OCI-LY1 (cell line): ENCODE data around the gene RAD51B.
"Not testable (repeated sequence)": the region's sequence is repeated elsewhere in the genome, so short reads cannot be mapped to it uniquely, and the experiment has no call there.

Source experiments
- H2AFZ ChIP-seq: fragments of 200-600 bp; sonication (generic), shearing (Covaris generic); 2 replicates; pipeline ENCODE4 v1.6.0; 2014; ENCODE audit warnings: antibody characterized with exemption, mild to moderate bottlenecking, low read length
- H3F3A ChIP-seq: fragments of 200-600 bp; sonication (generic), shearing (Covaris generic); 2 replicates; pipeline ENCODE4 v1.6.0; 2014; ENCODE audit warnings: mild to moderate bottlenecking, antibody characterized with exemption, low read length, moderate library complexity; ENCODE audit not compliant: insufficient read depth
- H3K27ac ChIP-seq: fragments of 200-600 bp; sonication (generic); 2 replicates; pipeline ENCODE4 v1.5.1; 2014; ENCODE audit warnings: low read length, mixed run types, mild to moderate bottlenecking, low read depth; ENCODE audit not compliant: poor library complexity, severe bottlenecking
- H3K27me3 ChIP-seq: fragments of 200-600 bp; sonication (generic); 2 replicates; pipeline ENCODE4 v1.6.0; 2014; ENCODE audit warnings: antibody characterized with exemption, mild to moderate bottlenecking, low read length, moderate library complexity; ENCODE audit not compliant: insufficient read depth
- H3K36me3 ChIP-seq: fragments of 200-600 bp; sonication (generic); 2 replicates; pipeline ENCODE4 v1.6.1; 2014; ENCODE audit warnings: mild to moderate bottlenecking, antibody characterized with exemption, low read length, moderate library complexity, mixed read lengths; ENCODE audit not compliant: insufficient read depth
- H3K4me1 ChIP-seq: fragments of 200-600 bp; sonication (generic); 2 replicates; pipeline ENCODE4 v1.5.1; 2014; ENCODE audit warnings: mild to moderate bottlenecking, low read length, moderate library complexity; ENCODE audit not compliant: insufficient read depth, severe bottlenecking
- H3K4me2 ChIP-seq: fragments of 200-600 bp; sonication (generic), shearing (Covaris generic); 2 replicates; pipeline ENCODE4 v1.6.1; 2014; ENCODE audit warnings: low read length
- H3K4me3 ChIP-seq: fragments of 200-600 bp; sonication (generic); 2 replicates; pipeline ENCODE4 v1.5.1; 2014; ENCODE audit warnings: low read length, low read depth, mild to moderate bottlenecking, mixed read lengths; ENCODE audit not compliant: poor library complexity, severe bottlenecking
- H3K79me2 ChIP-seq: fragments of 200-600 bp; shearing (Covaris generic); 2 replicates; pipeline ENCODE4 v1.6.1; 2016; ENCODE audit warnings: mixed run types, low read length, mixed read lengths; ENCODE audit not compliant: insufficient read depth
- H3K9ac ChIP-seq: fragments of 200-600 bp; sonication (generic), shearing (Covaris generic); 2 replicates; pipeline ENCODE4 v1.6.1; 2014; ENCODE audit warnings: mild to moderate bottlenecking, low read length, mixed read lengths
- H3K9me2 ChIP-seq: fragments of 200-600 bp; sonication (generic), shearing (Covaris generic); 2 replicates; pipeline ENCODE4 v1.6.1; 2014; ENCODE audit warnings: low read depth, mild to moderate bottlenecking, low read length, mixed read lengths
- H3K9me3 ChIP-seq: fragments of 200-600 bp; shearing (Covaris generic); 2 replicates; pipeline ENCODE4 v1.6.1; 2014; ENCODE audit warnings: low read length, mixed read lengths
- H4K20me1 ChIP-seq: fragments of 200-600 bp; sonication (generic), shearing (Covaris generic); 2 replicates; pipeline ENCODE4 v1.6.0; 2016; ENCODE audit warnings: mild to moderate bottlenecking, low read length; ENCODE audit not compliant: insufficient read depth
- CTCF ChIP-seq: fragments of 200-600 bp; sonication (generic), shearing (Covaris generic); IDR thresholded peaks from 2 replicates; pipeline ENCODE4 v1.5.1; 2017; ENCODE audit warnings: mild to moderate bottlenecking, antibody characterized with exemption, low read length, moderate library complexity, mixed read lengths
- EZH2 ChIP-seq: fragments of 200-600 bp; sonication (generic), shearing (Covaris generic); IDR thresholded peaks from 2 replicates; pipeline ENCODE4 v1.8.0; 2017; ENCODE audit warnings: borderline replicate concordance, mixed run types, mild to moderate bottlenecking, antibody characterized with exemption, low read length, moderate library complexity, mixed read lengths

RAD51B gene

GRCh38 chr14:68182492-68182891 is 362.9 kb downstream of the RAD51B start:
- Histone ChIP-seq H3K9me3 (no peaks in the 10 kb centered on the region), H3K9ac (no peak overlapping the region), H3F3A (no peaks in the 10 kb centered on the region), H3K27ac (no peak overlapping the region), H3K36me3 (no peaks in the 10 kb centered on the region), H4K20me1 (no peaks in the 10 kb centered on the region), H3K4me2 (no peak overlapping the region), H3K4me3 (no peak overlapping the region), H3K9me2 (no peaks in the 10 kb centered on the region), H2AFZ (no peak overlapping the region), H3K27me3 (no peaks in the 10 kb centered on the region), H3K4me1 (no peaks in the 10 kb centered on the region), H3K79me2 (no peaks in the 10 kb centered on the region)
- TF ChIP-seq EZH2 = no peak
- TF ChIP-seq CTCF = no peak

GRCh38 chr14:68186500-68187276 is 367.1 kb downstream of the RAD51B start:
- not testable (repeated sequence) for H3K9me3 ChIP-seq, H3K27me3 ChIP-seq, H3F3A ChIP-seq, H3K36me3 ChIP-seq, H3K4me2 ChIP-seq, H3K4me3 ChIP-seq, H2AFZ ChIP-seq, H3K9ac ChIP-seq, H3K79me2 ChIP-seq, H4K20me1 ChIP-seq, H3K9me2 ChIP-seq, H3K27ac ChIP-seq, H3K4me1 ChIP-seq

GRCh38 chr14:68188174-68188573 is 368.6 kb downstream of the RAD51B start:
- Histone ChIP-seq H3K9me2 (no peaks in the 10 kb centered on the region), H3K27me3 (no peaks in the 10 kb centered on the region), H4K20me1 (no peaks in the 10 kb centered on the region), H3F3A (no peaks in the 10 kb centered on the region), H3K27ac (no peak overlapping the region), H3K4me1 (no peaks in the 10 kb centered on the region), H3K4me3 (no peak overlapping the region), H3K79me2 (no peaks in the 10 kb centered on the region), H3K4me2 (no peak overlapping the region), H3K36me3 (no peaks in the 10 kb centered on the region), H3K9ac (no peak overlapping the region), H3K9me3 (no peaks in the 10 kb centered on the region), H2AFZ (no peak overlapping the region)
- no peak for TF ChIP-seq CTCF
- no peak for TF ChIP-seq EZH2

GRCh38 chr14:68190032-68190431 is 370.5 kb downstream of the RAD51B start:
- Histone ChIP-seq H3K27ac (no peak overlapping the region), H3K4me2 (no peak overlapping the region), H4K20me1 (no peaks in the 10 kb centered on the region), H2AFZ (no peak overlapping the region), H3K4me1 (no peaks in the 10 kb centered on the region), H3K9ac (no peak overlapping the region), H3K4me3 (no peak overlapping the region), H3F3A (no peaks in the 10 kb centered on the region), H3K79me2 (no peaks in the 10 kb centered on the region), H3K9me3 (no peaks in the 10 kb centered on the region), H3K9me2 (no peaks in the 10 kb centered on the region), H3K27me3 (no peaks in the 10 kb centered on the region), H3K36me3 (no peaks in the 10 kb centered on the region)
- TF ChIP-seq EZH2 = no peak
